Ammon's horn (tissue), 1 donor: Measurements from ENCODE around the gene ESYT3.
"Not testable (repeated sequence)": the region's sequence is repeated elsewhere in the genome, so short reads cannot be mapped to it uniquely, and the experiment has no call there.

ENCODE experiments used
- DNase-seq: peaks from one replicate; pipeline ENCODE4 v3.0.0-alpha.2; 2016; ENCODE audit warnings: low spot score

ESYT3 gene

GRCh38 chr3:138412821-138413551 is 21.4 kb upstream of the ESYT3 start:
- DNase-seq: no peak

- not testable (repeated sequence) for DNase-seq
Observed at GRCh38 chr3:138416236-138416635, 18.2 kb upstream of the ESYT3 start.

DNA sequence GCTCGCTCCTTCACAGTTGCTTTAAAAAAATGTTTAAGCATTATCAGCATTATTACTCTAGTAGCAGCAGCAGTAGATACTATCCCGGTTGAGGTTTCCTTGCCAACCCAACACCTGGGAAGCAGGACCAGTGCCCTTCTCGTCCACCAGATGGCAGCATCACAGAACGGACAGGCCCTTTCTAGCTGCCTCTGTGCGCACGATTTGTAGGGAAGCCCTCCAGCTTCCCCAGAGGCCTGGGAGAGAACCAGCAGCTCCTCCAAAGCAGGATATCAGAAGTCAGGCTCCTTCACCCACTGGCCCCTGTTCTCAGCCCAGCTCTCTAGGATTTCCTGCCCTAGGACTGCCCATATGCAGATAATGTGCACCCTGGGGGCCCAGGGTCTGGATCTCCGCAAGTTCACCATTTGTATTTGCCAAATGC is 16.8 kb upstream of the ESYT3 start:
- DNase-seq: peak; percentile 89

DNA sequence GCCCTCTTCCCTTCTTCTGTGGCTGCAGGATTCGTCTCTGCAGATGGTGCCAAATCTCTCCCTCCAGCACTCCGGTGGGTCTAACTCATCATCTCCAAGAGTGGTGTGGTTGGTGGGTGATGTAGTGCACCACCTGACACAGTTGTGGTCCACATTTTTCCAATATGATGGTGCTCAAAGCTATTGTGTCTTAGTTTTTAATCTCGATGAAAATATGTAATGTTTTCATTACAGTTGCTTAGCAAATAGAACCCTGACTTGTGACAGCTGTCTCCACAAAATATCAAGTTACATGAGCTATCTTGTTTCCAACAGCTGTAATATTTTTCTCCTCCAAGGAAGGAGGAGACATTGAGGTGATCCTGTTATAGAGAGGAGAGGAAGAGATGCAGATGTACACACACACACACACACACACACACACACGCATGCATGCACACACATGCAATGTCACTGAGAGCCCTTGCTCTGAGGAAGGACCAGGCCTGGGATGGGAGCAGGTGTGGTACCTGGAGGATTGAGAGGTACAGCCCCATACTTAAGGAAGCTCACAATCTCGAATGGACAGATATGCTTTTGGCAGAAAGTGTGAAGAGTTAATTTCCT is 15.7 kb upstream of the ESYT3 start:
- DNase-seq: no peak

- DNase-seq: no peak
Observed at GRCh38 chr3:138423316-138423715, 11.1 kb upstream of the ESYT3 start.

DNA sequence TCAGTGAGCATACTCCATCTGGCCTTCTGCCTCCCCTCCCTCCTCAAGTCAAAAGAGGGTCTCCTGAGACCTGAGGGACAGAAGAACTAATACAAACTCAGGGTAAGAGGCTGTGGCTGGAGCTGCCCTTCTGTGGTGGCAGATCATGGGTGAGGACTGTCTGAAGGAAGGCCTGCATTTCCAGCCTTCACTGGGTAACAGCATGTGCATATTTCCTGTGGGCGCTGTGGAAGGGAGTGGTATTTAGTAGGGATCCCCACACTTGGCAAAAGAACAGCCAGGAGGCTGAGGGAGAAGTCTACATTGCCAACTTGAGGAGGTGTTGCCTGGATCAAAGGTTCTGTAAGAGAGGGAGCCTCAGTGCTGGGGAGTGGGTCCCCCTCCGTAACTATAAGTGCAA is 10.1 kb upstream of the ESYT3 start:
- no peak for DNase-seq

DNA sequence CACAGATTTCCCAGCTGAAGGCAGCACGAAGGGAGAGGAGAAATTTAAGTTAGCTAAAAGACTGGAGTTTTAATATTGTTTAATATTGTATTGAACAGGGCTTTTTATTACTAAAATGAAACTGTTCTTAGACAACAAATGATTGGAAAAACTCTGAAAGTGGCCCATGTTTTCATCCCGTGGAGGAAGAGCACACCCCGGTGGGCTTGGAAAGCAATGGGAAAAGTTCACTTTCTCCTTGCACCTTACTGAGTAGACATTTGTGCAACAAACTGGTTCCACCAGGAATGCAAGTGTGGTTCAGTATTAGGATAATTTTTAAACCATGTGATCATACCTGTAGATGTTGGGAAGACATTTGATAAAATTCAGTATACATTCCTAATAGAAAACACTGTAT is 8.2 kb upstream of the ESYT3 start:
- DNase-seq: no peak

DNA sequence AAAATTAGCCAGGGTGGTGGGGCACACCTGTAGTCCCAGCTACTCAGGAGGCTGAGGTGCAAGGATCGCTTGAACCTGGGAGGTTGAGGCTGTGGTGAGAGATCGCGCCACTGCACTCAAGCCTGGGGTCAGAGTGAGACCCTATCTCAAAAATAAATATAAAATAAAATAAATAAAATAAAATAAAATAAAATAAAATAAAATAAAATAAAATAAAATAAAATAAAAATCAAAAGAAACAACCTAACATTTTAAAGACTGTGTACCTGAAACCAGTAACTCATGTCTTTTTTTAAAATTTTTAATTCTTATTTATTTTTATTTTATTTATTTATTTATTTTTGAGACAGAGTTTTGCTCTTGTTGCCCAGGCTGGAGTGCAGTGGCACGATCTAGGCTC is 7.7 kb upstream of the ESYT3 start:
- not testable (repeated sequence) for DNase-seq

GRCh38 chr3:138429665-138430064 is 4.8 kb upstream of the ESYT3 start:
- no peak for DNase-seq

- no peak for DNase-seq
Observed at GRCh38 chr3:138432576-138433240, 1.7 kb upstream of the ESYT3 start.

DNA sequence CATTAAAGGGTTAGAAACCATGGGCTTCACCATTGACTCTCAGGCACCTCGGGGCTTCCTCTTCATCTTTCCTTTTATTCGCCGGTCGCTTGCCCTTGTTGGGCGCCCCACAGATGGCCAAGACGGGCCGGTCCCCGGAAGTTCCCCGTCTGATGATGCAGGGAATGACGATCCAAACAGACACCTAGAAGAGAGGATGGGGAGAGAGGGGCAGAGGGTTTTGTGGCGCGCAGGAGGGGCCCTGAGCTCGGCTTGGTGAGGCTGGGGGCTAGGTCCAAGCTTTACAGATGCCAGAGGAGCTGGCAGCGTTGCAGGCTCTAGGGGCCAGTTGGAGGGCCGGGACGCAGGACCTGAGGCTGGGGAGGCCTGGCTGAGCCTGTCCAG is 532 bp upstream of the ESYT3 start:
- DNase-seq: no peak

- DNase-seq: no peak
Observed at GRCh38 chr3:138434875-138435772, 708 bp downstream of the ESYT3 start.

DNA sequence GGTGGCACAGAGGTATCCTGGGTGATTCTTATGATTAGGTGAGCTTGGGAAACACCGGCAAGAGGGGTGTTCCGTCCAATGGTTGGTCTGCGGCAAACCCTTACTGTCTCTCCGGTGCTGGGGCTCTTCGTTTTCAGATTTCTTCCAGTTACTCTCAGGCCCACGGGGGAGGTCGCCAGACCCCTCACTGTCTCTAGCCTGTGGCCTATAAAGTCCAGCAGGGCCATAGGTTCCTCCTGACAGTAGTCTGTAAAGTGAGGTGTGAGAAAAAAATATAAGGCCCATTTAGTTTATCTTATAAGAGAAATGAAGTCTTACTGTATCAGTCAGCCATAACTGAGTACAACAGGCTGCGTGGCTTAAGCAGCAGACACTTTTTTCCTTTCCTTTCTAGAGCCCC is 1.4 kb downstream of the ESYT3 start:
- DNase-seq: no peak

- no peak for DNase-seq
Observed at GRCh38 chr3:138437281-138437680, 2.9 kb downstream of the ESYT3 start.

DNA sequence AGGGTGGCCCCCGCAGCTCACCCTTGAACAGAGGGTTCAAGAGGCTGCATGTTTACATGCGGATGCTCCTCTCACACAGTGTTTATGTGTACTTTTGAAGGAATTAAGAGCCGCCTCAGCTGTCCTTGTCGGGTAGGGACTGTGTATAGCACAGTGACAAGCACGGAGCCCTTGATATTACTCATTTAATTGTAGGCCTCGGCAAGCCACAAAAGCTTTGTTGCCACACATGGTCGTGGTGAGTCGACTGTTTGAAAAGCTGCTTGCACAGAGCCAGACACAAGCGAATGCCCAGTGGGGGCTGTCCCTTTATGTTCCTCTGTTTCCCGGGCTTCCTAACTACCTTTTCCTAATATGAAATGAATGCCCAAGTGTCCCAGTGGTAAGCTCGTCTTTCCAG is 4.5 kb downstream of the ESYT3 start:
- DNase-seq: no peak

DNA sequence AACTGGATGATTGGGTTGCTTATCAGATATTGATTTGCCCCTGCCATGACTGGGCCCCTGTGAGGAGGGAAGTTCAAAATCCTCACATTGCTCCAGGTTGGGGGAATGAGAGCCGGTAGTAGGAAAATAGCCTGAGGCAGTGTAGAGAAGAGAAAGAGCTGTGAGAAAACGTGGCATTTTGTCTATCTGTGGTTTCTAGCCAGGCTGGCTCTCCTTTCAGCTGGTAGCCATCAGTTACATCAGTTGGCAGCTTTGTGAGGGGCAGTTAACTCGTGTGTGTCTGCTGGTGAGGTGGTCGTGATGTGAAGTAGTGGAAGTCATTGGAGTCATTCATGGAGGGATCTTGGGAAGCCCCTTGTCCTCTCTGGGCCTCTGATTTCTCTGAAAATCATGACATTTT is 5.2 kb downstream of the ESYT3 start:
- DNase-seq: no peak

- no peak for DNase-seq
Observed at GRCh38 chr3:138440121-138440521, 5.7 kb downstream of the ESYT3 start.

DNA sequence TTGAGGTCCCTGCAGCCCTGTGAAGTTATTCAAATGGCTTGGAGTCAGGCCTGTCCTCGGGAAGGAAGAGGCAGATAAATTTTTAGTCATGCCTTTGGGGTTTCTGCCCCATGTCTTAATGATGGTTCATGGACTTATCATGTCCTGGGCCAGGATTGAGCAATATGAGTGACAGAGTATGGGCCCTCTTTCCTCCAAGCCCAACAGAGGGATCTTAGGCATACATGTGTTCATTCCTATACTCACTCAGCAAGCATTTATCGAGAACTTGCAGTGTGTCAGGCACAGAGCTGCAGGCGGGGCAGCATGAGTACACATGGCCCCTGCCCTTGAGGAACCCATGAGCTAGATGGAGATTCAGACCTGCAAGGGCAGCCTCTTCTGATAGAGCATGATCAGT is 6.2 kb downstream of the ESYT3 start:
- no peak for DNase-seq

DNA sequence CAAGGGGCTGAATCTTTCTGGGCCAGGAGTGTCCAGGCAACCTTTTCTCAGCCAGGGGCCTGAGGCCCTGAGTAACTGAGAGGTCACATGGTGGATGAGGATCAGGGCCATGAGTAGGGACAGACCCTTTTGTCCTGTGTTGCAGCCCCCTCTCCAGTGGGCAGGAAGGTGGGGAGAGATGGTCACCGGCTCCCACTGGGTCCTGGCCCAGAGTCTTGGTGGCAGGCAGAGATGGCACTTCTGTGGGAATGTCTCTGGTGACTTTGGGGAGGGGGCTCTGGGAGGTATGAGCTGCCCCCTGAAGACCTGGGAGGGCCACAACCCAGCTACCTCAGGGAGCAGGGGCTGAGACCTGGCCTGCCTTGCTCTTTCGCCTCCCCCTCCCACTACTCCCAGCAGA is 6.8 kb downstream of the ESYT3 start:
- DNase-seq: no peak

DNA sequence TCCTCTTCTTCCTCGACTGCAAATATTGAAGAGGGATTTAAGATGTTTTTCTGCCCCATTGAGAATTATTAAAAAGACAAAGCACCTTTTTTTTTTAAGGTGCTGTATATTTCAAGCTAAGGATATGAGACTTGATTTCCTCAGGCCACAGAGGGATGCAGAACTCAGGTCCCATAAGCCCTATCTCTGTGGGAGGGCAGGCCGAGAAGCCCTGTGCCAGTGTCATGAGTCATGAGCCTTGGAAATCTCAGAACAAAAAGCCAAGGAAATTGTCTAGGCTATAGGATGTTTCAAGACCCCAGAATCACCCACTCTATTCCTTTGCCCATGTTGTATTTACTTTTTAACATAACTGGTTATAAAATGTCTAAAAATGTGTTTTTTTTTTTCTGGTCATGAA is 7.3 kb downstream of the ESYT3 start:
- DNase-seq: no peak

DNA sequence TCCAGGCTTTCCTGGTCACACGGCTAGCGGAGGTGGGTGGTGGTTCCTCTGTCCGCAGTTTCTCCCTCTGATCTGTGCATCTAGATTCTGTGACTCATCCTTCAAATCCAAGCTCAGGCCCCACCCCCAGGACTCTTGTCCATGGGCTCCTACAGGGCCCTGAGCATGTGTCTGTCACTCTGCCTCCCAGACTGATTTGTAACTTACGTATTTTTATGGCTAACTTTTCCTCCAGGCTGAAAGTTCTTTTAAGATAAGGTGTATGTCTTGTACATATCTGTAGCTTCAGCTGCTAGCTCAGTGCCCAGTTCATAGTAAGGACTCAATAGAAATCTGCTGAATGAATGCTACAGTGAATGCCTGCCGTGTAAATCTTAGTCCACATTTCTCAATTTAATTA is 8.0 kb downstream of the ESYT3 start:
- no peak for DNase-seq

GRCh38 chr3:138443091-138443490 is 8.7 kb downstream of the ESYT3 start:
- DNase-seq: no peak
